GM18868 (cell line): ENCODE measurements around the gene BRCC3.
"Not testable (repeated sequence)": the region's sequence is repeated elsewhere in the genome, so short reads cannot be mapped to it uniquely, and the experiment has no call there.

Experiments used
- ATAC-seq: cut with Tn5 transposase; IDR thresholded peaks from one replicate; pipeline ENCODE4 v1.9.1; 2021; ENCODE audit warnings: mild to moderate bottlenecking, moderate library complexity; ENCODE audit not compliant: unreplicated experiment

BRCC3 gene

GRCh38 chrX:155143959-155144548 lies 72.7 kb downstream of the BRCC3 start:
- no peak for ATAC-seq

GRCh38 chrX:155144926-155145325 lies 73.6 kb downstream of the BRCC3 start:
- no peak for ATAC-seq

DNA sequence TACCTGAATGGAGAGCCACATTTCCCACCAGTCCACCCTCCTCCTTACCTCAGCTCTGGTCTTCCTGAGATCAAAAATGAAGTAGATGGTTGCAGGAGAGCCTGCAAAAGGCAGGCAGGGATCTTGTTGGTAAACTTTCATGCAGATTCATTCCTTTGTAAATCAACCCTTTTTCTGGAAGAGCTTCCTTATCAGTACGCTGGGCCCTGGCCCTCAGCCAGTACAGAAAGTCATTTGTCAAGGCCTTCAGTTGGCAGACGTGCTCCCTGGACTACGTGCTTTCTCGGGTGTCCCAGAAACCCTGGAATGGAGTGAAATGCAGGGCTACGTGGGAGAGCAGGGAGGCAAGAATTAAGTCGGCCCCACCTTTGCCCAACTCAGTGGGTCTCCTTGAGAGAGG lies 76.3 kb downstream of the BRCC3 start:
- ATAC-seq, result not testable (repeated sequence)

DNA sequence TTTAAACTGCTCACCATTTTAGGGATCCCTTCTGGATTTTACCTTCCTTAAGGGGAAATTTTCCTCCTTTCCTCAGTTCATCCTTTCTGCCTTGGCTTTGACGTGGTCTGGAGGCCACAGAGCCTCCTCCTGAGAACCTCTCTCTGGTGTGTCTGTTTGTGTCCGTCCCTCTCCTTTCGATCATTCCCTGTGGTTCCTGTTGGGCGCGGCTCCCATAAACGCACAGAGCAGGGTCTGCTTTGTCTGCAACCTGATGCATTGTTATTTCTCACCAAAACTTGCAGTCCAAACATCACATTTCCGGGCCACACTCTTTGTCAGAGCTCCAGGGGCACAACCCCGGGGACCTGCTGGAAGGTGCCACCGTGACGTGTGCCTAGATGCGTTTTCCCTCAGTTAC lies 76.9 kb downstream of the BRCC3 start:
- not testable (repeated sequence) for ATAC-seq

GRCh38 chrX:155148724-155149537 lies 77.6 kb downstream of the BRCC3 start:
- ATAC-seq, result no peak

- ATAC-seq, result no peak
Measured at GRCh38 chrX:155169881-155170280, 98.6 kb downstream of the BRCC3 start.
